GM23338 (cell line): ENCODE results near the gene GALNT14. TPM values are rescaled to one million over a fixed set of nuclear protein-coding genes. Genes with fewer than 3 reads are reported as not detected.

Experiments
- ATAC-seq: fragments of 200-7000 bp; cut with Tn5 transposase; 3 replicates; pipeline ENCODE4 v1.9.1; 2020
- DNase-seq: peaks from one replicate; pipeline ENCODE4 v3.0.0-alpha.2; 2015; ENCODE audit warnings: low spot score
- H2AFZ ChIP-seq: fragments of 200-600 bp; sonication (generic); 2 replicates; pipeline ENCODE4 v1.8.0; 2016; ENCODE audit warnings: antibody characterized with exemption, mild to moderate bottlenecking, moderate library complexity
- H3F3A ChIP-seq: fragments of 200-600 bp; sonication (generic); replicated peaks from 2 replicates; pipeline ENCODE4 v1.8.0; 2017; ENCODE audit warnings: antibody characterized with exemption, mixed run types, low read depth
- H3K27ac ChIP-seq: fragments of 200-600 bp; sonication (generic); 2 replicates; pipeline ENCODE4 v1.6.1; 2016; ENCODE audit warnings: low read depth
- H3K27me3 ChIP-seq: fragments of 200-600 bp; sonication (generic); 2 replicates; pipeline ENCODE4 v1.8.0; 2016; ENCODE audit warnings: mild to moderate bottlenecking, mixed run types, moderate library complexity; ENCODE audit not compliant: insufficient read depth
- H3K36me3 ChIP-seq: fragments of 200-600 bp; sonication (generic); 2 replicates; pipeline ENCODE4 v1.8.0; 2016; ENCODE audit warnings: mild to moderate bottlenecking; ENCODE audit not compliant: insufficient read depth
- H3K4me1 ChIP-seq: fragments of 200-600 bp; sonication (generic); 2 replicates; pipeline ENCODE4 v1.8.0; 2016; ENCODE audit warnings: mild to moderate bottlenecking, moderate library complexity; ENCODE audit not compliant: insufficient read depth
- H3K4me2 ChIP-seq: fragments of 200-600 bp; sonication (generic); 2 replicates; pipeline ENCODE4 v1.7.1; 2017; ENCODE audit warnings: mixed run types
- H3K4me3 ChIP-seq: fragments of 200-600 bp; sonication (generic); 2 replicates; pipeline ENCODE4 v1.6.1; 2016; ENCODE audit warnings: mixed run types
- H3K79me2 ChIP-seq: fragments of 200-600 bp; sonication (generic); replicated peaks from 2 replicates; pipeline ENCODE4 v1.8.0; 2017; ENCODE audit warnings: mild to moderate bottlenecking; ENCODE audit not compliant: insufficient read depth
- H3K9me2 ChIP-seq: fragments of 200-600 bp; sonication (generic); 2 replicates; pipeline ENCODE4 v1.8.0; 2017; ENCODE audit not compliant: insufficient read depth
- H4K20me1 ChIP-seq: fragments of 200-600 bp; sonication (generic); replicated peaks from 2 replicates; pipeline ENCODE4 v1.8.0; 2017; ENCODE audit warnings: mild to moderate bottlenecking; ENCODE audit not compliant: insufficient read depth
- H3K27ac Mint-ChIP-seq: 2 replicates; pipeline ENCODE4 v1.8.0; 2020; ENCODE audit warnings: inconsistent platforms, mild to moderate bottlenecking, moderate library complexity, mixed read lengths
- H3K27me3 Mint-ChIP-seq: 3 replicates; pipeline ENCODE4 v1.8.0; 2022; ENCODE audit warnings: low read depth, mild to moderate bottlenecking, moderate library complexity, mixed read lengths, inconsistent platforms; ENCODE audit not compliant: insufficient read depth, poor library complexity
- H3K36me3 Mint-ChIP-seq: 3 replicates; pipeline ENCODE4 v1.8.0; 2021; ENCODE audit warnings: low read depth, mild to moderate bottlenecking, inconsistent platforms, moderate library complexity, mixed read lengths
- H3K4me1 Mint-ChIP-seq: 3 replicates; pipeline ENCODE4 v1.8.0; 2020; ENCODE audit warnings: mild to moderate bottlenecking, inconsistent platforms, mixed read lengths
- H3K4me3 Mint-ChIP-seq: 3 replicates; pipeline ENCODE4 v1.8.0; 2021; ENCODE audit warnings: moderate library complexity, mild to moderate bottlenecking, inconsistent platforms, mixed read lengths
- H3K9me3 Mint-ChIP-seq: 3 replicates; pipeline ENCODE4 v1.8.0; 2020; ENCODE audit warnings: moderate library complexity, mild to moderate bottlenecking, inconsistent platforms, mixed read lengths
- CREB1 ChIP-seq: fragments of 250-450 bp; sonication (Bioruptor Pico); IDR thresholded peaks from 2 replicates; pipeline ENCODE4 v1.5.0; 2020; ENCODE audit warnings: low read depth, mild to moderate bottlenecking, moderate library complexity
- CTCF ChIP-seq, 2 experiments: fragments of 200-600 bp in 1 of 2; sonication (generic) in 1 of 2; conservative IDR thresholded peaks; 2 replicates each; pipeline versions ENCODE4 v1.5.1 to v1.6.1; 2016 to 2017; ENCODE audit warnings: antibody characterized with exemption in 2 of 2, low read depth in 2 of 2, mild to moderate bottlenecking in 2 of 2, moderate library complexity in 1 of 2
- ETS1 ChIP-seq: IDR thresholded peaks from 2 replicates; pipeline ENCODE4 v1.6.1; 2016; ENCODE audit warnings: antibody characterized with exemption
- EZH2 ChIP-seq: fragments of 200-600 bp; sonication (generic); IDR thresholded peaks from one replicate; pipeline ENCODE4 v1.8.0; 2017; ENCODE audit warnings: antibody characterized with exemption, mild to moderate bottlenecking, low read depth; ENCODE audit not compliant: unreplicated experiment
- EZH2phosphoT487 ChIP-seq: fragments of 200-600 bp; sonication (generic); IDR thresholded peaks from one replicate; pipeline ENCODE4 v1.8.1; 2018; ENCODE audit warnings: antibody characterized with exemption; ENCODE audit not compliant: unreplicated experiment
- JUNB ChIP-seq: IDR thresholded peaks from one replicate; pipeline ENCODE4 v1.6.1; 2016; ENCODE audit warnings: antibody characterized with exemption; ENCODE audit not compliant: unreplicated experiment
- NANOG ChIP-seq: IDR thresholded peaks from 2 replicates; pipeline ENCODE4 v1.6.1; 2016; ENCODE audit warnings: antibody characterized with exemption, borderline replicate concordance
- POLR2AphosphoS5 ChIP-seq: IDR thresholded peaks from 2 replicates; pipeline ENCODE4 v1.6.1; 2016; ENCODE audit warnings: antibody characterized with exemption, low read depth
- ZNF114 ChIP-seq: fragments of 250-450 bp; sonication (Bioruptor Pico); IDR thresholded peaks from 2 replicates; pipeline ENCODE4 v1.5.0; 2020; ENCODE audit warnings: mild to moderate bottlenecking, moderate library complexity
- ZNF331 ChIP-seq: fragments of 250-450 bp; sonication (Bioruptor Pico); IDR thresholded peaks from 2 replicates; pipeline ENCODE4 v1.5.0; 2020; ENCODE audit warnings: low read depth, mild to moderate bottlenecking, moderate library complexity
- ZNF462 ChIP-seq: fragments of 250-450 bp; sonication (Bioruptor Pico); IDR thresholded peaks from 2 replicates; pipeline ENCODE4 v1.5.0; 2020; ENCODE audit warnings: mild to moderate bottlenecking, moderate library complexity
- polyA plus RNA-seq: library from polyadenylated mRNA; unstranded; fragments of >200 nt; fragmentation: Nextera tagmentation; extraction: Ambion mirVana; gene quantifications from 2 replicates; pipeline ENCODE4 v1.2.1, GENCODE V29; 2016
- total RNA-seq: library from RNA; depleted of rRNA; stranded (reverse); fragments of >200 nt; shearing (Covaris generic); gene quantifications from 2 replicates; pipeline ENCODE4 v1.2.3, GENCODE V29; 2014
- TF ChIP-seq, protein P1 (sequence below): IDR thresholded peaks from one replicate; pipeline ENCODE4 v1.6.1; 2018; ENCODE audit warnings: antibody characterized with exemption; ENCODE audit not compliant: unreplicated experiment

GALNT14 gene
- total and polyA plus RNA-seq, 2 experiments from 2014 or later, result 5.4 to 7.7 TPM

- no peak for TF ChIP-seq ETS1
These were observed 38.5 kb upstream of the GALNT14 start (continued) for GRCh38 chr2:31176742-31177141.

GRCh38 chr2:31171142-31171541 lies 32.9 kb upstream of the GALNT14 start:
- Histone ChIP-seq H4K20me1 (no peaks in the 10 kb centered on the region), H3F3A (no peaks in the 10 kb centered on the region), H2AFZ (no peak overlapping the region), H3K9me2 (no peaks in the 10 kb centered on the region), H3K27ac (no peak overlapping the region), H3K4me3 (no peak overlapping the region), H3K36me3 (no peaks in the 10 kb centered on the region), H3K79me2 (no peaks in the 10 kb centered on the region), H3K4me1 (no peaks in the 10 kb centered on the region), H3K4me2 (no peak overlapping the region), H3K27me3 (no peaks in the 10 kb centered on the region)
- Mint-ChIP-seq H3K4me3 (no peak overlapping the region), H3K27ac (no peak overlapping the region), H3K27me3 (peaks cover 3% of the 10 kb centered on the region), H3K4me1 (no peaks in the 10 kb centered on the region), H3K9me3 (no peaks in the 10 kb centered on the region), H3K36me3 (no peaks in the 10 kb centered on the region)
- DNase-seq (no peak), ATAC-seq (no peak)
- TF ChIP-seq ZNF462 (CRISPR knock-in tag) (no peak), ZNF331 (CRISPR knock-in tag) (no peak), EZH2phosphoT487 (no peak), POLR2AphosphoS5 (no peak), JUNB (no peak), ZNF114 (no peak), ETS1 (no peak), CREB1 (CRISPR knock-in tag) (no peak), EZH2 (no peak), NANOG (no peak), CTCF (conservative IDR thresholded peaks at IDR 0.05; ENCODE audit: low read depth in 2 of 2) (no peak)
- TF ChIP-seq, protein P1, sequence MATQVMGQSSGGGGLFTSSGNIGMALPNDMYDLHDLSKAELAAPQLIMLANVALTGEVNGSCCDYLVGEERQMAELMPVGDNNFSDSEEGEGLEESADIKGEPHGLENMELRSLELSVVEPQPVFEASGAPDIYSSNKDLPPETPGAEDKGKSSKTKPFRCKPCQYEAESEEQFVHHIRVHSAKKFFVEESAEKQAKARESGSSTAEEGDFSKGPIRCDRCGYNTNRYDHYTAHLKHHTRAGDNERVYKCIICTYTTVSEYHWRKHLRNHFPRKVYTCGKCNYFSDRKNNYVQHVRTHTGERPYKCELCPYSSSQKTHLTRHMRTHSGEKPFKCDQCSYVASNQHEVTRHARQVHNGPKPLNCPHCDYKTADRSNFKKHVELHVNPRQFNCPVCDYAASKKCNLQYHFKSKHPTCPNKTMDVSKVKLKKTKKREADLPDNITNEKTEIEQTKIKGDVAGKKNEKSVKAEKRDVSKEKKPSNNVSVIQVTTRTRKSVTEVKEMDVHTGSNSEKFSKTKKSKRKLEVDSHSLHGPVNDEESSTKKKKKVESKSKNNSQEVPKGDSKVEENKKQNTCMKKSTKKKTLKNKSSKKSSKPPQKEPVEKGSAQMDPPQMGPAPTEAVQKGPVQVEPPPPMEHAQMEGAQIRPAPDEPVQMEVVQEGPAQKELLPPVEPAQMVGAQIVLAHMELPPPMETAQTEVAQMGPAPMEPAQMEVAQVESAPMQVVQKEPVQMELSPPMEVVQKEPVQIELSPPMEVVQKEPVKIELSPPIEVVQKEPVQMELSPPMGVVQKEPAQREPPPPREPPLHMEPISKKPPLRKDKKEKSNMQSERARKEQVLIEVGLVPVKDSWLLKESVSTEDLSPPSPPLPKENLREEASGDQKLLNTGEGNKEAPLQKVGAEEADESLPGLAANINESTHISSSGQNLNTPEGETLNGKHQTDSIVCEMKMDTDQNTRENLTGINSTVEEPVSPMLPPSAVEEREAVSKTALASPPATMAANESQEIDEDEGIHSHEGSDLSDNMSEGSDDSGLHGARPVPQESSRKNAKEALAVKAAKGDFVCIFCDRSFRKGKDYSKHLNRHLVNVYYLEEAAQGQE, result no peak
